Stimulated activated CD4-positive, alpha-beta T cell treated with anti-CD3 and anti-CD28 coated beads, Interleukin-15, amount 100 ng/mL, for 24 hours (primary cell): Measurements from ENCODE around the gene NWD2.

Experiments used
- DNase-seq: peaks from one replicate; pipeline ENCODE4 v3.0.0-alpha.2; 2020

Gene NWD2

GRCh38 chr4:37299468-37299867 lies 54.9 kb downstream of the NWD2 start:
- DNase-seq: no peak

GRCh38 chr4:37304612-37305011 lies 60.1 kb downstream of the NWD2 start:
- DNase-seq: no peak

- DNase-seq: no peak
Measured at GRCh38 chr4:37305984-37306383, 61.4 kb downstream of the NWD2 start.

GRCh38 chr4:37317104-37317643 lies 72.6 kb downstream of the NWD2 start:
- no peak for DNase-seq

- DNase-seq: no peak
Measured at GRCh38 chr4:37320513-37321235, 76.1 kb downstream of the NWD2 start.

- DNase-seq: no peak
Measured at GRCh38 chr4:37322122-37322521, 77.6 kb downstream of the NWD2 start.

GRCh38 chr4:37324546-37324945 lies 80.0 kb downstream of the NWD2 start:
- DNase-seq: no peak

- no peak for DNase-seq
Measured at GRCh38 chr4:37326852-37327251, 82.3 kb downstream of the NWD2 start.

- DNase-seq: no peak
Measured at GRCh38 chr4:37338972-37339371, 94.4 kb downstream of the NWD2 start.

- DNase-seq: no peak
Measured at GRCh38 chr4:37358748-37359147, 114.2 kb downstream of the NWD2 start.

- no peak for DNase-seq
Measured at GRCh38 chr4:37359261-37359660, 114.7 kb downstream of the NWD2 start.

GRCh38 chr4:37365888-37366287 lies 121.3 kb downstream of the NWD2 start:
- DNase-seq: no peak

- DNase-seq: no peak
Measured at GRCh38 chr4:37367901-37368300, 123.4 kb downstream of the NWD2 start.

- no peak for DNase-seq
Measured at GRCh38 chr4:37370052-37370451, 125.5 kb downstream of the NWD2 start.

GRCh38 chr4:37381040-37381668 lies 136.6 kb downstream of the NWD2 start:
- DNase-seq: no peak

- peak; percentile 12 for DNase-seq
Measured at GRCh38 chr4:37383579-37384229, 139.2 kb downstream of the NWD2 start.

GRCh38 chr4:37385424-37385823 lies 140.9 kb downstream of the NWD2 start:
- DNase-seq: no peak

- no peak for DNase-seq
Measured at GRCh38 chr4:37388681-37389365, 144.3 kb downstream of the NWD2 start.

GRCh38 chr4:37389366-37389765 lies 144.8 kb downstream of the NWD2 start:
- no peak for DNase-seq

GRCh38 chr4:37389967-37390580 lies 145.5 kb downstream of the NWD2 start:
- peak; percentile 39 for DNase-seq

GRCh38 chr4:37392521-37393255 lies 148.1 kb downstream of the NWD2 start:
- peak; percentile 8 for DNase-seq

GRCh38 chr4:37393321-37393720 lies 148.8 kb downstream of the NWD2 start:
- no peak for DNase-seq
